ENCODE data around the gene MYO3B. TPM values are rescaled to one million over a fixed set of nuclear protein-coding genes. Genes with fewer than 3 reads are reported as not detected.
"Not testable (repeated sequence)": the region's sequence is repeated elsewhere in the genome, so short reads cannot be mapped to it uniquely, and the experiment has no call there.

MYO3B gene
- total and polyA plus RNA-seq, 2 donors: 0.64 to 0.71 TPM

- H3K9me3 ChIP-seq (ENCODE audit: control insufficient read depth in 2 of 2, insufficient read depth in 1 of 2, low read length in 1 of 2): peaks cover 0 to 2% of the 10 kb centered on the region in 2 donors
- H3K27ac ChIP-seq (ENCODE audit: low read depth in 1 of 2, low read length in 1 of 2): no peak overlapping the region
- no peaks in the 10 kb centered on the region for H3K36me3 ChIP-seq (ENCODE audit: control insufficient read depth in 2 of 2, insufficient read depth in 2 of 2, low read length in 1 of 2)
- no peaks in the 10 kb centered on the region for H3K4me1 ChIP-seq (ENCODE audit: control insufficient read depth in 2 of 2, insufficient read depth in 2 of 2, low read length in 2 of 2)
- DNase-seq (ENCODE audit: low read depth in 6 of 9, low spot score in 9 of 9): no peak
- H3K27me3 ChIP-seq (ENCODE audit: control insufficient read depth in 2 of 2, insufficient read depth in 1 of 2, low read length in 1 of 2): no peaks in the 10 kb centered on the region
- no peak overlapping the region for H3K4me3 ChIP-seq (ENCODE audit: low read length in 2 of 2)
Observed at GRCh38 chr2:170265321-170265720, 87.4 kb downstream of the MYO3B start.

GRCh38 chr2:170266358-170266757 is 88.4 kb downstream of the MYO3B start:
- H3K4me1 ChIP-seq (ENCODE audit: control insufficient read depth in 2 of 2, insufficient read depth in 2 of 2, low read length in 2 of 2): no peaks in the 10 kb centered on the region
- peaks cover 0 to 2% of the 10 kb centered on the region in 2 donors for H3K9me3 ChIP-seq (ENCODE audit: control insufficient read depth in 2 of 2, insufficient read depth in 1 of 2, low read length in 1 of 2)
- DNase-seq (ENCODE audit: low read depth in 6 of 9, low spot score in 9 of 9): no peak
- WGBS: 85% methylated on average over 1 of the region's 1 CpG
- H3K27ac ChIP-seq (ENCODE audit: low read depth in 1 of 2, low read length in 1 of 2): no peak overlapping the region
- no peak overlapping the region for H3K4me3 ChIP-seq (ENCODE audit: low read length in 2 of 2)
- H3K36me3 ChIP-seq (ENCODE audit: control insufficient read depth in 2 of 2, insufficient read depth in 2 of 2, low read length in 1 of 2): no peaks in the 10 kb centered on the region
- H3K27me3 ChIP-seq (ENCODE audit: control insufficient read depth in 2 of 2, insufficient read depth in 1 of 2, low read length in 1 of 2): no peaks in the 10 kb centered on the region

- Histone ChIP-seq H3K27ac (ENCODE audit: low read depth in 1 of 2, low read length in 1 of 2) (no peak overlapping the region), H3K36me3 (ENCODE audit: control insufficient read depth in 2 of 2, insufficient read depth in 2 of 2, low read length in 1 of 2) (no peaks in the 10 kb centered on the region), H3K27me3 (ENCODE audit: control insufficient read depth in 2 of 2, insufficient read depth in 1 of 2, low read length in 1 of 2) (no peaks in the 10 kb centered on the region), H3K4me3 (ENCODE audit: low read length in 2 of 2) (no peak overlapping the region), H3K9me3 (ENCODE audit: control insufficient read depth in 2 of 2, insufficient read depth in 1 of 2, low read length in 1 of 2) (peaks cover 0 to 2% of the 10 kb centered on the region in 2 donors), H3K4me1 (ENCODE audit: control insufficient read depth in 2 of 2, insufficient read depth in 2 of 2, low read length in 2 of 2) (no peaks in the 10 kb centered on the region)
- no peak for DNase-seq (ENCODE audit: low read depth in 6 of 9, low spot score in 9 of 9)
Observed at GRCh38 chr2:170267071-170267470, 89.1 kb downstream of the MYO3B start.

GRCh38 chr2:170270278-170270864 is 92.4 kb downstream of the MYO3B start:
- 90% methylated on average over 6 of the region's 6 CpGs for WGBS

GRCh38 chr2:170271340-170271739 is 93.4 kb downstream of the MYO3B start:
- no peaks in the 10 kb centered on the region for H3K4me1 ChIP-seq (ENCODE audit: control insufficient read depth in 2 of 2, insufficient read depth in 2 of 2, low read length in 2 of 2)
- H3K4me3 ChIP-seq (ENCODE audit: low read length in 2 of 2): no peak overlapping the region
- H3K36me3 ChIP-seq (ENCODE audit: control insufficient read depth in 2 of 2, insufficient read depth in 2 of 2, low read length in 1 of 2): no peaks in the 10 kb centered on the region
- 88% methylated on average over 1 of the region's 1 CpG for WGBS
- H3K27ac ChIP-seq (ENCODE audit: low read depth in 1 of 2, low read length in 1 of 2): no peak overlapping the region
- no peaks in the 10 kb centered on the region for H3K27me3 ChIP-seq (ENCODE audit: control insufficient read depth in 2 of 2, insufficient read depth in 1 of 2, low read length in 1 of 2)
- H3K9me3 ChIP-seq (ENCODE audit: control insufficient read depth in 2 of 2, insufficient read depth in 1 of 2, low read length in 1 of 2): no peaks in the 10 kb centered on the region
- DNase-seq (ENCODE audit: low read depth in 6 of 9, low spot score in 9 of 9): no peak

More at GRCh38 chr2:170270278-170270864, 92.4 kb downstream of the MYO3B start:
- Histone ChIP-seq H3K9me3 (ENCODE audit: control insufficient read depth in 2 of 2, insufficient read depth in 1 of 2, low read length in 1 of 2) (no peaks in the 10 kb centered on the region), H3K4me3 (ENCODE audit: low read length in 2 of 2) (no peak overlapping the region), H3K27ac (ENCODE audit: low read depth in 1 of 2, low read length in 1 of 2) (no peak overlapping the region), H3K4me1 (ENCODE audit: control insufficient read depth in 2 of 2, insufficient read depth in 2 of 2, low read length in 2 of 2) (no peaks in the 10 kb centered on the region), H3K36me3 (ENCODE audit: control insufficient read depth in 2 of 2, insufficient read depth in 2 of 2, low read length in 1 of 2) (no peaks in the 10 kb centered on the region), H3K27me3 (ENCODE audit: control insufficient read depth in 2 of 2, insufficient read depth in 1 of 2, low read length in 1 of 2) (no peaks in the 10 kb centered on the region)
- no peak for DNase-seq (ENCODE audit: low read depth in 6 of 9, low spot score in 9 of 9)

GRCh38 chr2:170276056-170276455 is 98.1 kb downstream of the MYO3B start:
- no peaks in the 10 kb centered on the region for H3K36me3 ChIP-seq (ENCODE audit: control insufficient read depth in 2 of 2, insufficient read depth in 2 of 2, low read length in 1 of 2)
- H3K27me3 ChIP-seq (ENCODE audit: control insufficient read depth in 2 of 2, insufficient read depth in 1 of 2, low read length in 1 of 2): no peaks in the 10 kb centered on the region
- no peak overlapping the region for H3K27ac ChIP-seq (ENCODE audit: low read depth in 1 of 2, low read length in 1 of 2)
- no peaks in the 10 kb centered on the region for H3K9me3 ChIP-seq (ENCODE audit: control insufficient read depth in 2 of 2, insufficient read depth in 1 of 2, low read length in 1 of 2)
- no peak for DNase-seq (ENCODE audit: low read depth in 6 of 9, low spot score in 9 of 9)
- 88% methylated on average over 3 of the region's 3 CpGs for WGBS
- H3K4me3 ChIP-seq (ENCODE audit: low read length in 2 of 2): no peak overlapping the region
- H3K4me1 ChIP-seq (ENCODE audit: control insufficient read depth in 2 of 2, insufficient read depth in 2 of 2, low read length in 2 of 2): no peaks in the 10 kb centered on the region

GRCh38 chr2:170276925-170277629 is 99.1 kb downstream of the MYO3B start:
- H3K9me3 ChIP-seq (ENCODE audit: control insufficient read depth in 2 of 2, insufficient read depth in 1 of 2, low read length in 1 of 2): no peaks in the 10 kb centered on the region
- H3K4me3 ChIP-seq (ENCODE audit: low read length in 2 of 2): no peak overlapping the region
- no peaks in the 10 kb centered on the region for H3K36me3 ChIP-seq (ENCODE audit: control insufficient read depth in 2 of 2, insufficient read depth in 2 of 2, low read length in 1 of 2)
- no peaks in the 10 kb centered on the region for H3K4me1 ChIP-seq (ENCODE audit: control insufficient read depth in 2 of 2, insufficient read depth in 2 of 2, low read length in 2 of 2)
- H3K27me3 ChIP-seq (ENCODE audit: control insufficient read depth in 2 of 2, insufficient read depth in 1 of 2, low read length in 1 of 2): no peaks in the 10 kb centered on the region
- no peak for DNase-seq (ENCODE audit: low read depth in 6 of 9, low spot score in 9 of 9)
- 83% methylated on average over 2 of the region's 2 CpGs for WGBS
- no peak overlapping the region for H3K27ac ChIP-seq (ENCODE audit: low read depth in 1 of 2, low read length in 1 of 2)

- H3K36me3 ChIP-seq (ENCODE audit: control insufficient read depth in 2 of 2, insufficient read depth in 2 of 2, low read length in 1 of 2): no peaks in the 10 kb centered on the region
- no peak overlapping the region for H3K27ac ChIP-seq (ENCODE audit: low read depth in 1 of 2, low read length in 1 of 2)
- DNase-seq (ENCODE audit: low read depth in 6 of 9, low spot score in 9 of 9): no peak
- H3K27me3 ChIP-seq (ENCODE audit: control insufficient read depth in 2 of 2, insufficient read depth in 1 of 2, low read length in 1 of 2): no peaks in the 10 kb centered on the region
- H3K4me1 ChIP-seq (ENCODE audit: control insufficient read depth in 2 of 2, insufficient read depth in 2 of 2, low read length in 2 of 2): no peaks in the 10 kb centered on the region
- H3K9me3 ChIP-seq (ENCODE audit: control insufficient read depth in 2 of 2, insufficient read depth in 1 of 2, low read length in 1 of 2): no peaks in the 10 kb centered on the region
- H3K4me3 ChIP-seq (ENCODE audit: low read length in 2 of 2): no peak overlapping the region
- 96% methylated on average over 2 of the region's 2 CpGs for WGBS
Observed at GRCh38 chr2:170277951-170278350, 100.0 kb downstream of the MYO3B start.

GRCh38 chr2:170279615-170280014 is 101.7 kb downstream of the MYO3B start:
- H3K27me3 ChIP-seq (ENCODE audit: control insufficient read depth in 2 of 2, insufficient read depth in 1 of 2, low read length in 1 of 2): not testable (repeated sequence)
- WGBS: 43% methylated on average over 2 of the region's 2 CpGs

More at GRCh38 chr2:170279615-170280014, 101.7 kb downstream of the MYO3B start:
- not testable (repeated sequence) for H3K27ac ChIP-seq (ENCODE audit: low read depth in 1 of 2, low read length in 1 of 2); H3K9me3 ChIP-seq (ENCODE audit: control insufficient read depth in 2 of 2, insufficient read depth in 1 of 2, low read length in 1 of 2); H3K36me3 ChIP-seq (ENCODE audit: control insufficient read depth in 2 of 2, insufficient read depth in 2 of 2, low read length in 1 of 2); DNase-seq (ENCODE audit: low read depth in 6 of 9, low spot score in 9 of 9); H3K4me3 ChIP-seq (ENCODE audit: low read length in 2 of 2); H3K4me1 ChIP-seq (ENCODE audit: control insufficient read depth in 2 of 2, insufficient read depth in 2 of 2, low read length in 2 of 2)
